ENCODE results near the gene SRPK2. TPM values are rescaled to one million over a fixed set of nuclear protein-coding genes. Genes with fewer than 3 reads are reported as not detected.

SRPK2 gene
- total RNA-seq, 5 donors from 2014 or later (not counting 1 experiment from before 2014, with no cell fraction given) = 41.6 to 71.4 (median 46.9) TPM

- no CpG with 5 or more reads among the region's 6 CpGs for WGBS (ENCODE audit: insufficient coverage)
- Mint-ChIP-seq H3K36me3 (peaks cover 34% of the 10 kb centered on the region), H3K27ac (peak overlapping the region in 1 of 2 donors; percentile 62)
Observed at GRCh38 chr7:105153531-105153930, 235.2 kb downstream of the SRPK2 start.

GRCh38 chr7:105151152-105151551 is 237.6 kb downstream of the SRPK2 start:
- Mint-ChIP-seq H3K36me3 (peaks cover 33% of the 10 kb centered on the region), H3K27ac (no peak overlapping the region), H3K27me3 (no peaks in the 10 kb centered on the region), H3K4me3 (no peak overlapping the region), H3K9me3 (no peaks in the 10 kb centered on the region), H3K4me1 (peaks cover 8 to 22% (median 12%) of the 10 kb centered on the region in 3 donors)
- no peak overlapping the region for H3K27ac ChIP-seq (ENCODE audit: low read length)
- no peak for ATAC-seq (replicated peaks in 1 of 4)
- peaks cover 0 to 22% of the 10 kb centered on the region in 2 donors for H3K36me3 ChIP-seq (ENCODE audit: control insufficient read depth in 2 of 2, extremely low read depth in 1 of 2, insufficient read depth in 1 of 2, low read length in 1 of 2)
- no peaks in the 10 kb centered on the region for H3K27me3 ChIP-seq (replicated peaks in 1 of 2; ENCODE audit: control insufficient read depth in 2 of 2, extremely low read depth in 1 of 2, insufficient read depth in 2 of 2, low read length in 1 of 2)
- DNase-seq = no peak
- no peaks in the 10 kb centered on the region for H3K4me1 ChIP-seq (ENCODE audit: control insufficient read depth in 1 of 2, extremely low read depth in 1 of 2, insufficient read depth in 2 of 2, low read length in 2 of 2)
- no CpG with 5 or more reads among the region's 3 CpGs for WGBS (ENCODE audit: insufficient coverage)
- H3K4me3 ChIP-seq (ENCODE audit: control insufficient read depth in 1 of 2, extremely low read depth in 1 of 2, low read length in 1 of 2) = no peak overlapping the region
- H3K9me3 ChIP-seq = no peaks in the 10 kb centered on the region
- CTCF ChIA-PET = interaction anchor here in 1 of 2 donors (0.6 kb wide), 1 partner anchor 348 kb away, joined by 3 read pairs; no protein-coding TSS in a partner anchor
- POLR2A ChIA-PET = interaction anchor here in 1 of 2 donors (0.6 kb wide), 1 partner anchor 11 kb away, joined by 4 read pairs; no protein-coding TSS in a partner anchor

More at GRCh38 chr7:105153531-105153930, 235.2 kb downstream of the SRPK2 start:
- Histone ChIP-seq H3K4me3 (ENCODE audit: control insufficient read depth in 1 of 2, extremely low read depth in 1 of 2, low read length in 1 of 2) (no peak overlapping the region), H3K4me1 (ENCODE audit: control insufficient read depth in 1 of 2, extremely low read depth in 1 of 2, insufficient read depth in 2 of 2, low read length in 2 of 2) (no peaks in the 10 kb centered on the region), H3K27ac (ENCODE audit: low read length) (no peak overlapping the region), H3K27me3 (replicated peaks in 1 of 2; ENCODE audit: control insufficient read depth in 2 of 2, extremely low read depth in 1 of 2, insufficient read depth in 2 of 2, low read length in 1 of 2) (no peaks in the 10 kb centered on the region), H3K36me3 (ENCODE audit: control insufficient read depth in 2 of 2, extremely low read depth in 1 of 2, insufficient read depth in 1 of 2, low read length in 1 of 2) (peaks cover 0 to 28% of the 10 kb centered on the region in 2 donors), H3K9me3 (no peaks in the 10 kb centered on the region)
- Mint-ChIP-seq H3K27me3 (no peaks in the 10 kb centered on the region), H3K9me3 (no peaks in the 10 kb centered on the region), H3K4me3 (no peak overlapping the region), H3K4me1 (peaks cover 12 to 24% (median 14%) of the 10 kb centered on the region in 3 donors)
- POLR2A ChIA-PET = no interaction called here
- CTCF ChIA-PET = interaction anchor here (0.6 to 1.2 kb wide), 3 partner anchors 38 to 276 kb away, joined by 3 to 8 read pairs (median 7); no protein-coding TSS in a partner anchor
- ATAC-seq (replicated peaks in 1 of 4) (no peak), DNase-seq (no peak)

GRCh38 chr7:105149827-105150226 is 238.9 kb downstream of the SRPK2 start:
- no peak overlapping the region for H3K27ac Mint-ChIP-seq
- no peaks in the 10 kb centered on the region for H3K9me3 Mint-ChIP-seq
- DNase-seq (no peak), ATAC-seq (replicated peaks in 1 of 4) (no peak)
- no CpG with 5 or more reads among the region's 3 CpGs for WGBS (ENCODE audit: insufficient coverage)
- H3K4me3 ChIP-seq (ENCODE audit: control insufficient read depth in 1 of 2, extremely low read depth in 1 of 2, low read length in 1 of 2) = no peak overlapping the region
- peaks cover 0 to 21% of the 10 kb centered on the region in 2 donors for H3K36me3 ChIP-seq (ENCODE audit: control insufficient read depth in 2 of 2, extremely low read depth in 1 of 2, insufficient read depth in 1 of 2, low read length in 1 of 2)
- POLR2A ChIA-PET = no interaction called here
- no peaks in the 10 kb centered on the region for H3K9me3 ChIP-seq
- H3K4me1 ChIP-seq (ENCODE audit: control insufficient read depth in 1 of 2, extremely low read depth in 1 of 2, insufficient read depth in 2 of 2, low read length in 2 of 2) = no peaks in the 10 kb centered on the region
- CTCF ChIA-PET = no interaction called here
- H3K27me3 ChIP-seq (replicated peaks in 1 of 2; ENCODE audit: control insufficient read depth in 2 of 2, extremely low read depth in 1 of 2, insufficient read depth in 2 of 2, low read length in 1 of 2) = no peaks in the 10 kb centered on the region
- no peak overlapping the region for H3K27ac ChIP-seq (ENCODE audit: low read length)
- peaks cover under 1 to 19% (median 10%) of the 10 kb centered on the region in 3 donors for H3K4me1 Mint-ChIP-seq
- peaks cover 30% of the 10 kb centered on the region for H3K36me3 Mint-ChIP-seq
- no peaks in the 10 kb centered on the region for H3K27me3 Mint-ChIP-seq
- H3K4me3 Mint-ChIP-seq = no peak overlapping the region

- H3K9me3 ChIP-seq = no peaks in the 10 kb centered on the region
- no peaks in the 10 kb centered on the region for H3K4me1 ChIP-seq (ENCODE audit: control insufficient read depth in 1 of 2, extremely low read depth in 1 of 2, insufficient read depth in 2 of 2, low read length in 2 of 2)
- H3K4me3 Mint-ChIP-seq = no peak overlapping the region
- no peak overlapping the region for H3K27ac ChIP-seq (ENCODE audit: low read length)
- no peak overlapping the region for H3K4me3 ChIP-seq (ENCODE audit: control insufficient read depth in 1 of 2, extremely low read depth in 1 of 2, low read length in 1 of 2)
- H3K4me1 Mint-ChIP-seq = peaks cover 6 to 14% (median 11%) of the 10 kb centered on the region in 3 donors
- POLR2A ChIA-PET = interaction anchor here in 1 of 2 donors (0.5 kb wide), 1 partner anchor 65 kb away, joined by 3 read pairs; no protein-coding TSS in a partner anchor
- WGBS (ENCODE audit: insufficient coverage) = 92% methylated on average over 2 of the region's 6 CpGs
- no peaks in the 10 kb centered on the region for H3K27me3 Mint-ChIP-seq
- DNase-seq (peak in 1 of 35 experiments; percentile 27), ATAC-seq (replicated peaks in 1 of 4) (no peak)
- no peaks in the 10 kb centered on the region for H3K27me3 ChIP-seq (replicated peaks in 1 of 2; ENCODE audit: control insufficient read depth in 2 of 2, extremely low read depth in 1 of 2, insufficient read depth in 2 of 2, low read length in 1 of 2)
- H3K27ac Mint-ChIP-seq = no peak overlapping the region
- no peaks in the 10 kb centered on the region for H3K9me3 Mint-ChIP-seq
- peaks cover 3 to 75% of the 10 kb centered on the region in 2 donors for H3K36me3 ChIP-seq (ENCODE audit: control insufficient read depth in 2 of 2, extremely low read depth in 1 of 2, insufficient read depth in 1 of 2, low read length in 1 of 2)
- CTCF ChIA-PET = interaction anchor here in 1 of 2 donors (1.2 kb wide), 1 partner anchor 160 kb away, joined by 4 read pairs; no protein-coding TSS in a partner anchor
- H3K36me3 Mint-ChIP-seq = peaks cover 53% of the 10 kb centered on the region
Observed at GRCh38 chr7:105141068-105141467, 247.7 kb downstream of the SRPK2 start.

GRCh38 chr7:105139381-105139780 is 249.3 kb downstream of the SRPK2 start:
- POLR2A ChIA-PET = no interaction called here
- Histone ChIP-seq H3K4me3 (ENCODE audit: control insufficient read depth in 1 of 2, extremely low read depth in 1 of 2, low read length in 1 of 2) (no peak overlapping the region), H3K27ac (ENCODE audit: low read length) (no peak overlapping the region), H3K36me3 (ENCODE audit: control insufficient read depth in 2 of 2, extremely low read depth in 1 of 2, insufficient read depth in 1 of 2, low read length in 1 of 2) (peaks cover 3 to 71% of the 10 kb centered on the region in 2 donors), H3K27me3 (replicated peaks in 1 of 2; ENCODE audit: control insufficient read depth in 2 of 2, extremely low read depth in 1 of 2, insufficient read depth in 2 of 2, low read length in 1 of 2) (no peaks in the 10 kb centered on the region), H3K4me1 (ENCODE audit: control insufficient read depth in 1 of 2, extremely low read depth in 1 of 2, insufficient read depth in 2 of 2, low read length in 2 of 2) (no peaks in the 10 kb centered on the region), H3K9me3 (no peaks in the 10 kb centered on the region)
- H3K9me3 Mint-ChIP-seq = no peaks in the 10 kb centered on the region
- ATAC-seq (replicated peaks in 1 of 4) (no peak), DNase-seq (no peak)
- H3K27me3 Mint-ChIP-seq = no peaks in the 10 kb centered on the region
- H3K27ac Mint-ChIP-seq = no peak overlapping the region
- H3K4me1 Mint-ChIP-seq = peaks cover 6 to 14% (median 14%) of the 10 kb centered on the region in 3 donors
- H3K4me3 Mint-ChIP-seq = no peak overlapping the region
- CTCF ChIA-PET = no interaction called here
- H3K36me3 Mint-ChIP-seq = peaks cover 52% of the 10 kb centered on the region

- H3K4me1 ChIP-seq (ENCODE audit: control insufficient read depth in 1 of 2, extremely low read depth in 1 of 2, insufficient read depth in 2 of 2, low read length in 2 of 2) = no peaks in the 10 kb centered on the region
- H3K4me3 Mint-ChIP-seq = no peak overlapping the region
- DNase-seq (no peak), ATAC-seq (replicated peaks in 1 of 4) (no peak)
- H3K9me3 ChIP-seq = no peaks in the 10 kb centered on the region
- peaks cover 0 to 77% of the 10 kb centered on the region in 2 donors for H3K36me3 ChIP-seq (ENCODE audit: control insufficient read depth in 2 of 2, extremely low read depth in 1 of 2, insufficient read depth in 1 of 2, low read length in 1 of 2)
- no CpG with 5 or more reads among the region's 4 CpGs for WGBS (ENCODE audit: insufficient coverage)
- CTCF ChIA-PET = no interaction called here
- no peaks in the 10 kb centered on the region for H3K9me3 Mint-ChIP-seq
- H3K27me3 ChIP-seq (replicated peaks in 1 of 2; ENCODE audit: control insufficient read depth in 2 of 2, extremely low read depth in 1 of 2, insufficient read depth in 2 of 2, low read length in 1 of 2) = no peaks in the 10 kb centered on the region
- no peak overlapping the region for H3K4me3 ChIP-seq (ENCODE audit: control insufficient read depth in 1 of 2, extremely low read depth in 1 of 2, low read length in 1 of 2)
- H3K27ac ChIP-seq (ENCODE audit: low read length) = no peak overlapping the region
- no peaks in the 10 kb centered on the region for H3K27me3 Mint-ChIP-seq
- H3K36me3 Mint-ChIP-seq = peaks cover 48% of the 10 kb centered on the region
- POLR2A ChIA-PET = no interaction called here
- H3K27ac Mint-ChIP-seq = no peak overlapping the region
- peaks cover 9 to 20% (median 14%) of the 10 kb centered on the region in 3 donors for H3K4me1 Mint-ChIP-seq
Observed at GRCh38 chr7:105137898-105138297, 250.8 kb downstream of the SRPK2 start.
